HG02610 (cell line): ENCODE data around the gene SELENOS.
A peak's percentile ranks its signal among the peaks of the same experiment; 100 is the strongest.

Experiments used
- ATAC-seq: cut with Tn5 transposase; IDR thresholded peaks from one replicate; pipeline ENCODE4 v1.9.1; 2021; ENCODE audit warnings: mild to moderate bottlenecking, moderate library complexity; ENCODE audit not compliant: unreplicated experiment

Gene SELENOS

GRCh38 chr15:101251830-101252820 lies 25.2 kb downstream of the SELENOS start, which contains the start of gene CHSY1:
Gene CHSY1, minus strand, starts transcription at chr15:101252048. Its CDS starts 592 bp downstream, at chr15:101251456.
- ATAC-seq = peak; percentile 73

GRCh38 chr15:101250873-101251829 lies 26.1 kb downstream of the SELENOS start:
- ATAC-seq = peak; percentile 32

GRCh38 chr15:101250341-101250831 lies 26.9 kb downstream of the SELENOS start:
- ATAC-seq = no peak

GRCh38 chr15:101248274-101248673 lies 29.0 kb downstream of the SELENOS start:
- ATAC-seq = no peak

- ATAC-seq = no peak
Measured at GRCh38 chr15:101246824-101247745, 30.2 kb downstream of the SELENOS start.

- no peak for ATAC-seq
Measured at GRCh38 chr15:101246391-101246790, 30.9 kb downstream of the SELENOS start.

GRCh38 chr15:101244889-101245668 lies 32.2 kb downstream of the SELENOS start:
- no peak for ATAC-seq

GRCh38 chr15:101244036-101244781 lies 33.1 kb downstream of the SELENOS start:
- no peak for ATAC-seq

GRCh38 chr15:101243420-101243819 lies 33.9 kb downstream of the SELENOS start:
- ATAC-seq = no peak

- ATAC-seq = no peak
Measured at GRCh38 chr15:101242999-101243336, 34.3 kb downstream of the SELENOS start.

GRCh38 chr15:101242160-101242998 lies 34.9 kb downstream of the SELENOS start:
- peak; percentile 75 for ATAC-seq

GRCh38 chr15:101240358-101240757 lies 36.9 kb downstream of the SELENOS start:
- no peak for ATAC-seq

GRCh38 chr15:101239724-101240136 lies 37.6 kb downstream of the SELENOS start:
- ATAC-seq = no peak

GRCh38 chr15:101237251-101237650 lies 40.0 kb downstream of the SELENOS start:
- ATAC-seq = no peak

GRCh38 chr15:101233651-101234280 lies 43.5 kb downstream of the SELENOS start:
- ATAC-seq = no peak

- no peak for ATAC-seq
Measured at GRCh38 chr15:101232677-101233076, 44.6 kb downstream of the SELENOS start.

GRCh38 chr15:101228313-101228712 lies 49.0 kb downstream of the SELENOS start:
- no peak for ATAC-seq
